Neuronal stem cell (in vitro differentiated cells): ENCODE results near the gene CLCNKA.

ENCODE experiments used
- DNase-seq: peaks from one replicate; pipeline ENCODE4 v3.0.0-alpha.2; 2013; ENCODE audit warnings: low spot score
- H2AFZ ChIP-seq: one replicate; pipeline ENCODE4 v1.6.1; 2013; ENCODE audit warnings: mild to moderate bottlenecking, low read length, inconsistent platforms
- H2AK5ac ChIP-seq: 2 replicates; pipeline ENCODE4 v1.6.1; 2013; ENCODE audit warnings: low read depth, mild to moderate bottlenecking, inconsistent platforms, low read length, moderate library complexity, mixed read lengths
- H2BK120ac ChIP-seq: 2 replicates; pipeline ENCODE4 v1.6.1; 2013; ENCODE audit warnings: low read depth, mild to moderate bottlenecking, inconsistent platforms, low read length, moderate library complexity, mixed read lengths
- H2BK12ac ChIP-seq: one replicate; pipeline ENCODE4 v1.6.1; 2013; ENCODE audit warnings: low read length, inconsistent platforms
- H2BK15ac ChIP-seq: 2 replicates; pipeline ENCODE4 v1.6.1; 2013; ENCODE audit warnings: mild to moderate bottlenecking, low read length, inconsistent platforms, mixed read lengths
- H2BK5ac ChIP-seq: one replicate; pipeline ENCODE4 v1.6.1; 2013; ENCODE audit warnings: inconsistent platforms, mild to moderate bottlenecking, low read length, moderate library complexity
- H3K14ac ChIP-seq: one replicate; pipeline ENCODE4 v1.6.1; 2013; ENCODE audit warnings: low read length, inconsistent platforms
- H3K18ac ChIP-seq: 2 replicates; pipeline ENCODE4 v1.6.1; 2013; ENCODE audit warnings: low read length, inconsistent platforms
- H3K23ac ChIP-seq: 2 replicates; pipeline ENCODE4 v1.6.1; 2013; ENCODE audit warnings: low read depth, mild to moderate bottlenecking, mixed read lengths, low read length, inconsistent platforms; ENCODE audit not compliant: poor library complexity
- H3K27ac ChIP-seq: replicated peaks from 3 replicates; pipeline ENCODE4 v1.5.1; 2013; ENCODE audit warnings: low read length, inconsistent platforms
- H3K27me3 ChIP-seq, 3 experiments: 2 replicates each; pipeline ENCODE4 v1.6.1; 2013; ENCODE audit warnings: low read length in 3 of 3, mild to moderate bottlenecking in 2 of 3, inconsistent platforms in 1 of 3, low read depth in 1 of 3, mixed read lengths in 1 of 3, moderate library complexity in 1 of 3; ENCODE audit not compliant: control insufficient read depth in 3 of 3, insufficient read depth in 3 of 3
- H3K36me3 ChIP-seq, 2 donors: replicated peaks in 1 of 2; 2 replicates each; pipeline ENCODE4 v1.6.1; 2013; ENCODE audit warnings: low read length in 2 of 2; ENCODE audit not compliant: control insufficient read depth in 2 of 2, insufficient read depth in 2 of 2
- H3K4ac ChIP-seq: 2 replicates; pipeline ENCODE4 v1.6.1; 2013; ENCODE audit warnings: inconsistent platforms, mild to moderate bottlenecking, low read length, moderate library complexity
- H3K4me1 ChIP-seq, 2 donors: 1 replicate in 1 of 2; 2 replicates in 1 of 2; pipeline ENCODE4 v1.6.1; 2013; ENCODE audit warnings: low read length in 2 of 2, low read depth in 1 of 2; ENCODE audit not compliant: control insufficient read depth in 2 of 2, insufficient read depth in 1 of 2
- H3K4me2 ChIP-seq: one replicate; pipeline ENCODE4 v1.6.1; 2013; ENCODE audit warnings: mild to moderate bottlenecking, low read length, inconsistent platforms; ENCODE audit not compliant: insufficient read depth, poor library complexity, severe bottlenecking
- H3K4me3 ChIP-seq, 2 donors: 2 replicates each; pipeline ENCODE4 v1.5.1; 2013; ENCODE audit warnings: low read length in 2 of 2, mild to moderate bottlenecking in 2 of 2, inconsistent platforms in 1 of 2, moderate library complexity in 1 of 2
- H3K79me1 ChIP-seq: one replicate; pipeline ENCODE4 v1.6.1; 2013; ENCODE audit warnings: low read depth, mild to moderate bottlenecking, inconsistent platforms, low read length, moderate library complexity
- H3K9ac ChIP-seq: one replicate; pipeline ENCODE4 v1.6.1; 2013; ENCODE audit warnings: mild to moderate bottlenecking, low read depth, low read length, inconsistent platforms; ENCODE audit not compliant: poor library complexity
- H3K9me3 ChIP-seq, 2 donors: replicated peaks in 1 of 2; 2 replicates each; pipeline versions ENCODE3 to v1.6.1; 2013; ENCODE audit warnings: low read length in 2 of 2, mild to moderate bottlenecking in 2 of 2, inconsistent platforms in 1 of 2, low read depth in 1 of 2, mixed read lengths in 1 of 2, moderate library complexity in 1 of 2; ENCODE audit not compliant: control insufficient read depth in 2 of 2, insufficient read depth in 1 of 2
- H4K8ac ChIP-seq: one replicate; pipeline ENCODE4 v1.6.1; 2013; ENCODE audit warnings: low read depth, mild to moderate bottlenecking, inconsistent platforms, low read length, moderate library complexity
- H4K91ac ChIP-seq: one replicate; pipeline ENCODE4 v1.6.1; 2013; ENCODE audit warnings: low read length, low read depth, mild to moderate bottlenecking, inconsistent platforms; ENCODE audit not compliant: poor library complexity
- WGBS, 2 donors: extraction: QIAGEN DNeasy Blood & Tissue Kit; methylation state at CpG; one replicate each; pipeline ENCODE4 v1.1.7; 2013; ENCODE audit warnings: missing lambda C conversion rate in 2 of 2, mixed read lengths in 1 of 2; ENCODE audit not compliant: insufficient read length in 2 of 2, insufficient replicate concordance in 1 of 2; ENCODE audit errors: extremely low coverage in 2 of 2; 5-methylcytosine and 5-hydroxymethylcytosine counted together

The CLCNKA gene

DNA sequence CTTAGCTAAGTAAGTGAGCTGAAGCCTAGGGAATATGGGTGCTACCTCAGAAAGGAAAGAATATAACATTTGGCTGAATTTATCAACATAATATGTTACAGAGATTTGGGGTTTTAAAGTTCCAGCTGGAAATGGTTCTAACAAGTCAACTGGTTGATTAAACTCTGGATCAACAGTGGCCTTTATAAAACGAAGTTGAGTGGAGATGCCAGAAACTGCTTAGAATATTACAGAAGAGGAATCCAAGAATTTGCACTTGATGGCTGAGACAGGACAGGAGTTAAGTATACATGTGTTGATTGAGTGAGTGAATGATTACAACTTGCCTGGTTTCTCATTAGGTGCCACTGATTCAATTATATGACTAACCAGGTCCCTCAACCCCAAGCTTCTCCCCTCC is 38.6 kb upstream of the CLCNKA start:
- Histone ChIP-seq H3K4ac (no peak overlapping the region), H2AFZ (no peak overlapping the region), H2BK15ac (no peak overlapping the region), H2BK120ac (no peak overlapping the region), H2BK12ac (no peak overlapping the region), H3K79me1 (no peaks in the 10 kb centered on the region), H2BK5ac (no peak overlapping the region), H3K4me1 (no peaks in the 10 kb centered on the region), H3K23ac (no peak overlapping the region), H3K9ac (no peak overlapping the region), H4K91ac (no peak overlapping the region), H3K27me3 (no peaks in the 10 kb centered on the region), H3K27ac (no peak overlapping the region), H2AK5ac (no peak overlapping the region), H3K4me3 (no peak overlapping the region), H3K18ac (no peak overlapping the region), H3K36me3 (no peaks in the 10 kb centered on the region), H3K14ac (no peak overlapping the region), H3K9me3 (peaks cover 0 to 3% of the 10 kb centered on the region in 2 donors), H3K4me2 (no peak overlapping the region), H4K8ac (no peak overlapping the region)
- no CpG with 5 or more reads among the region's 1 CpG for WGBS, 2 donors
- DNase-seq = no peak

DNA sequence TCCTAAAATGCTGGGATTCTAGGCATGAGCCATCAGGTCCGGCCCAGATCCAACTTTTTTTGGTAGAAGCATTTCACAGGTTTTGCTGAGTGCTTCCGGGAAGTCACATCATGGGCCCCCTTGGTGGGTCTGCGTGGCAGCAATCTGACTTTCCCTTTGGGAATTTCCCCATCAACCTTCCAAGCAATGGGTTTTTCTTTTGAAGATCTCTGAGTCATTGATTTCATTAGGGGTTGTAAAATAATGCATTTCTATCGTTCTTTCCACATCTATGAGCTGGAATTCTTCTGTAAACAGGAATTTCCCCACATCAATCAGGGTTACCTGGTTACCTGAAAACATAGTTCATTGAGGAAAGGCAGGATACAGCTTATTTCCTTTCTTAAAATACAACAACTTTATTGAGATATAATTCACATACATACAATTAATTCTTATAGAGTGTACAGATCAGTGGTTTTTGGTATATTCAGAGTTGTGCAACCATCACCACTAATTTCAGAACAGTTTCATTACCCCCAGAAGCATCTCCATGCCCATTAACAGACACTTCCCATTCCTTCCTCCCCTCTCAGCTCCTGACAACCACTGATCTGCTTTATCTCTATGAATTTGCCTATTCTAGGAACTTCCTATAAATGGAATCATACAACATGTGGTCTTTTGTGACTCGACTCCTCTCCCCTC is 36.1 kb upstream of the CLCNKA start:
- Histone ChIP-seq H3K18ac (no peak overlapping the region), H2BK12ac (no peak overlapping the region), H3K4me2 (no peak overlapping the region), H4K91ac (no peak overlapping the region), H2AK5ac (no peak overlapping the region), H3K23ac (no peak overlapping the region), H3K4me3 (no peak overlapping the region), H3K79me1 (peaks cover 3% of the 10 kb centered on the region), H3K4ac (no peak overlapping the region), H3K27me3 (peaks cover 0 to 3% (median 0%) of the 10 kb centered on the region in 3 experiments), H2AFZ (no peak overlapping the region), H2BK15ac (no peak overlapping the region), H3K9me3 (peaks cover 0 to 3% of the 10 kb centered on the region in 2 donors), H3K36me3 (no peaks in the 10 kb centered on the region), H3K9ac (no peak overlapping the region), H2BK5ac (no peak overlapping the region), H3K14ac (no peak overlapping the region), H4K8ac (no peak overlapping the region), H3K27ac (no peak overlapping the region), H2BK120ac (no peak overlapping the region), H3K4me1 (no peaks in the 10 kb centered on the region)
- no CpG with 5 or more reads among the region's 5 CpGs for whole genome bisulfite sequencing, 2 donors
- DNase-seq = no peak

DNA sequence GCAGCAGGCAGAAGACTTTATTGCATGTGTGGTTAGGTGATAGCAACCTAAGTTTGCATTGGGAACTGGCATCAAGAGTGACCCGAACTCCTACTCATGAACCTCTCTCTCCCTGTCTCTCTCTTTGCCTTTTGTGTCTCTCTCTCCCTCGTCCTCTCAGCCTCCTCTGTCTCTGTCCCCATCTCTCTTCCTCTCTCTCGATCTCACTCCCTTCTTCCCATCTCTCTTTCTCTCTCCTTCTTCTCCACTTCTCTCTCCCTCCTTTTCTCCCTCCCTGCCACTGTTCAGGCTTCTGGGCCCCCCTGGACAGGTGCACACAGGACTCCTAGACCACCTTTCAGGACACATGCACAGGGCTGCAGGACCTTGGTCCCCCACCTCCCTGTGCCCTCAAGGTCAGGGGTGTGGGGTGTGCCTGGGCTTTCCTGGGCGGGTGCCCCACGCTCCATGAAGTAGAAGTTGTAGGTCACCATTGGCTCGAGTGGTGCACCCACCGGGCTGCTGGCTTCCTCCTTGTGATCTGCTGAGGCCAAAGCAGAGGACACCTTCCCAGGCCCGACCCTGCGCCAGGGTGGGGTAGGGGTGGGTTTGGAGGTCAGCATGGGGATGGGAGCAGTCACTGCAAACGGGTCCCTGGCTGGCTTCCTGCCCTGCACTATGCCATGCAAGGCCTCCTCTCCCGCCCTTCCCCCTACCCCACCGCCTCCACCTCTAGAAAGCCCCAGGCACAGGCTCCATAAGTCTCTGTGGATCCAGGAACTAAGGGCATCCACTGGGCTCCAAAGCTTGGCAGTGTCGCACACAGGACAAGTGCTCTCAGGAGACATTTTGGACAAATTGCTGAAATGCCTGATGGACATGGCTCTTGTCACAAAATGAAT is 32.7 kb upstream of the CLCNKA start:
- H3K4me2 ChIP-seq = no peak overlapping the region
- H3K23ac ChIP-seq = no peak overlapping the region
- no peak overlapping the region for H4K91ac ChIP-seq
- no peaks in the 10 kb centered on the region for H3K9me3 ChIP-seq
- no peak overlapping the region for H3K27ac ChIP-seq
- no peak overlapping the region for H2AK5ac ChIP-seq
- no peak overlapping the region for H3K9ac ChIP-seq
- H2BK12ac ChIP-seq = no peak overlapping the region
- no peak overlapping the region for H4K8ac ChIP-seq
- no peak overlapping the region for H2BK120ac ChIP-seq
- peaks cover 0 to 3% (median 0%) of the 10 kb centered on the region in 3 experiments for H3K27me3 ChIP-seq
- H3K4me1 ChIP-seq = no peaks in the 10 kb centered on the region
- no peak for DNase-seq
- H3K4me3 ChIP-seq = no peak overlapping the region
- no peak overlapping the region for H2AFZ ChIP-seq
- no peak overlapping the region for H2BK15ac ChIP-seq
- WGBS, 2 donors = 100% methylated on average over 1 of the region's 13 CpGs; no CpG with 5 or more reads in 1 of the 2 donors
- peak overlapping the region; percentile 7 for H2BK5ac ChIP-seq
- H3K18ac ChIP-seq = no peak overlapping the region
- no peak overlapping the region for H3K4ac ChIP-seq
- peaks cover 3% of the 10 kb centered on the region for H3K79me1 ChIP-seq
- H3K36me3 ChIP-seq = no peaks in the 10 kb centered on the region
- H3K14ac ChIP-seq = no peak overlapping the region

DNA sequence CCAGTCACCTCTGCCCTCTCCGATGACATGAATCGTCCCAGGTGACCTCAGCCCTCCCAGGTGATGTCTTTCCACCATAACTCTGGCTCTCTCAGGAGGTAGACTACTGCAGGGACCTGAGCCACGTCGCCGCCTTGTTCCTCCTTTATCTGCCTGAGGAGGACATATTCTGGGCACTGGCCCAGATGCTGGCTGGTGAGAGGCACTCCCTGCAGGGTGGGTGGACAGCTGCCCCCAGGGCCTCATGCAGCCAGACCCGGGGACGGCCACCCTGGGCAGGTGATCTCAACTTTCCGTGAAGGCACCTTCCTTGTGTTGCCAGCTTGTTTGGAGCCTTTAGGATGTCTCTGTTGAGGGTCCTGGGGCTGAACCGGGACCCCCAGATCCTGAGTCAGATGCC is 32.1 kb upstream of the CLCNKA start:
- no peak overlapping the region for H3K4ac ChIP-seq

More for the DNA sequence above, 32.1 kb upstream of the CLCNKA start:
- Histone ChIP-seq H3K9ac (peak overlapping the region; percentile 44), H4K8ac (no peak overlapping the region), H3K27me3 (peaks cover 0 to 3% (median 0%) of the 10 kb centered on the region in 3 experiments), H3K18ac (peak overlapping the region; percentile 6), H3K9me3 (no peaks in the 10 kb centered on the region), H2BK120ac (no peak overlapping the region), H3K4me3 (no peak overlapping the region), H3K27ac (no peak overlapping the region), H2BK15ac (peak overlapping the region; percentile 87), H3K4me2 (no peak overlapping the region), H3K14ac (peak overlapping the region; percentile 82), H3K23ac (peak overlapping the region; percentile 73), H3K79me1 (peaks cover 3% of the 10 kb centered on the region), H3K4me1 (no peaks in the 10 kb centered on the region), H2AK5ac (peak overlapping the region; percentile 81), H2AFZ (no peak overlapping the region), H2BK5ac (no peak overlapping the region), H3K36me3 (no peaks in the 10 kb centered on the region), H4K91ac (no peak overlapping the region), H2BK12ac (no peak overlapping the region)
- no peak for DNase-seq
- whole genome bisulfite sequencing, 2 donors = no CpG with 5 or more reads among the region's 9 CpGs
